Endothelial cell of umbilical vein (primary cell): Measurements from ENCODE around the gene OR2AG2. TPM values are rescaled to one million over a fixed set of nuclear protein-coding genes. Genes with fewer than 3 reads are reported as not detected.

ENCODE experiments used
- BruUV-seq: library from RNA; stranded (reverse); fragments of 400-500 nt; replicated peaks from 2 replicates; lab custom pipeline; 2021; lab: Mats Ljungman, UMichigan
- CTCF ChIA-PET: fragments of 300-600, 350-600 bp; sonication (Branson Sonifier 250); formaldehyde crosslinking; loops from one replicate; lab custom pipeline; 2021; ENCODE audit warnings: antibody characterized with exemption, inconsistent platforms; lab: Charles Lee
- POLR2A ChIA-PET: fragments of 300-600, 350-600 bp; sonication (Branson Sonifier 250); formaldehyde crosslinking; loops from one replicate; lab custom pipeline; 2021; ENCODE audit warnings: antibody characterized with exemption, inconsistent platforms; lab: Charles Lee
- DNase-seq: peaks from one replicate; pipeline ENCODE4 v3.0.0-alpha.2; 2011; ENCODE audit warnings: low read depth, low spot score
- FAIRE-seq: peaks from 2 replicates; lab custom pipeline; 2011; peaks lifted over from hg19 to GRCh38; lab: Jason Lieb, UNC
- H2AFZ ChIP-seq: 2 replicates; pipeline ENCODE4 v1.6.0; 2012; ENCODE audit warnings: low read depth, low read length, control low read depth, inconsistent platforms
- H3K27ac ChIP-seq: 2 replicates; pipeline ENCODE4 v1.5.1; 2011; ENCODE audit warnings: low read depth, mild to moderate bottlenecking, control low read depth, low read length, moderate library complexity; ENCODE audit not compliant: insufficient read depth
- H3K27me3 ChIP-seq, 2 experiments: 2 replicates each; pipeline versions ENCODE4 v1.6.0 to v1.6.1; 2011; ENCODE audit warnings: low read length in 2 of 2, mixed read lengths in 1 of 2; ENCODE audit not compliant: control insufficient read depth in 2 of 2, insufficient read depth in 2 of 2
- H3K36me3 ChIP-seq, 2 experiments: 2 replicates in 1 of 2; 3 replicates in 1 of 2; pipeline ENCODE4 v1.5.1; 2011; ENCODE audit warnings: low read length in 2 of 2, mild to moderate bottlenecking in 1 of 2, moderate library complexity in 1 of 2; ENCODE audit not compliant: control insufficient read depth in 2 of 2, insufficient read depth in 2 of 2; ENCODE audit errors: extremely low read depth in 1 of 2
- H3K4me1 ChIP-seq: 3 replicates; pipeline ENCODE4 v1.5.1; 2011; ENCODE audit warnings: mild to moderate bottlenecking, low read length; ENCODE audit not compliant: control insufficient read depth, insufficient read depth; ENCODE audit errors: extremely low read depth
- H3K4me2 ChIP-seq: 2 replicates; pipeline ENCODE4 v1.6.1; 2011; ENCODE audit warnings: low read length, control low read depth, mixed read lengths; ENCODE audit not compliant: insufficient read depth
- H3K4me3 ChIP-seq, 3 experiments: fragments of 200-600 bp in 1 of 3; sonication (generic), shearing (Covaris generic) in 1 of 3; replicated peaks in 1 of 3; 2 replicates each; pipeline ENCODE4 v1.5.1; 2011 to 2016; ENCODE audit warnings: control low read depth in 3 of 3, low read length in 3 of 3, mild to moderate bottlenecking in 2 of 3, inconsistent platforms in 1 of 3, low read depth in 1 of 3, moderate library complexity in 1 of 3; ENCODE audit not compliant: insufficient read depth in 1 of 3
- H3K79me2 ChIP-seq: 2 replicates; pipeline ENCODE4 v1.6.0; 2012; ENCODE audit warnings: low read length, inconsistent platforms; ENCODE audit not compliant: control insufficient read depth, insufficient read depth
- H3K9ac ChIP-seq: replicated peaks from 2 replicates; pipeline ENCODE3; 2011; ENCODE audit warnings: low read length, control low read depth; ENCODE audit not compliant: insufficient read depth; ENCODE audit errors: extremely low read depth
- H3K9me1 ChIP-seq: replicated peaks from 3 replicates; pipeline ENCODE4 v1.6.0; 2011; ENCODE audit warnings: mild to moderate bottlenecking, low read length; ENCODE audit not compliant: control insufficient read depth, insufficient read depth; ENCODE audit errors: extremely low read depth
- H3K9me3 ChIP-seq: replicated peaks from 2 replicates; pipeline ENCODE4 v1.5.1; 2012; ENCODE audit warnings: low read length, inconsistent platforms; ENCODE audit not compliant: control insufficient read depth, insufficient read depth
- H4K20me1 ChIP-seq: replicated peaks from 2 replicates; pipeline ENCODE3; 2011; ENCODE audit warnings: mild to moderate bottlenecking, low read length; ENCODE audit not compliant: control insufficient read depth, insufficient read depth; ENCODE audit errors: extremely low read depth
- CTCF ChIP-seq, 2 donors: IDR thresholded peaks; 1 replicate in 1 of 2; 2 replicates in 1 of 2; pipeline ENCODE4 v1.5.1; 2011; ENCODE audit warnings: low read length in 2 of 2, mild to moderate bottlenecking in 2 of 2, moderate library complexity in 2 of 2, control low read depth in 1 of 2, inconsistent platforms in 1 of 2, low read depth in 1 of 2; ENCODE audit not compliant: insufficient read depth in 1 of 2; ENCODE audit errors: extremely low read depth in 1 of 2
- EZH2 ChIP-seq: IDR thresholded peaks from 2 replicates; pipeline ENCODE4 v1.6.1; 2012; ENCODE audit warnings: borderline replicate concordance, low read depth, mild to moderate bottlenecking, moderate library complexity, low read length, inconsistent platforms; ENCODE audit not compliant: severe bottlenecking
- FOS ChIP-seq: IDR thresholded peaks from 2 replicates; pipeline ENCODE4 v1.6.1; 2011; ENCODE audit warnings: mild to moderate bottlenecking, low read length, moderate library complexity, borderline replicate concordance; ENCODE audit not compliant: insufficient read depth
- GATA2 ChIP-seq: IDR thresholded peaks from 2 replicates; pipeline ENCODE4 v1.7.0; 2011; ENCODE audit warnings: low read depth, mild to moderate bottlenecking, moderate library complexity, mixed read lengths, low read length; ENCODE audit not compliant: insufficient read length, insufficient read depth
- JUN ChIP-seq: IDR thresholded peaks from 2 replicates; pipeline ENCODE4 v1.6.1; 2011; ENCODE audit warnings: borderline replicate concordance, low read depth; ENCODE audit not compliant: insufficient read length, insufficient read depth
- MAX ChIP-seq: IDR thresholded peaks from 2 replicates; pipeline ENCODE4 v1.6.1; 2011; ENCODE audit not compliant: insufficient read depth, insufficient read length
- MYC ChIP-seq: IDR thresholded peaks from one replicate; pipeline ENCODE4 v1.6.1; 2011; ENCODE audit warnings: mild to moderate bottlenecking, low read depth, low read length
- POLR2A ChIP-seq: IDR thresholded peaks from 2 replicates; pipeline ENCODE4 v1.6.1; 2012; ENCODE audit warnings: low read depth, mild to moderate bottlenecking, control low read depth, low read length
- POLR2AphosphoS5 ChIP-seq: IDR thresholded peaks from 2 replicates; pipeline ENCODE4 v1.6.1; 2012; ENCODE audit warnings: low read depth, mild to moderate bottlenecking, control low read depth, low read length, moderate library complexity; ENCODE audit not compliant: insufficient read depth
- dilution Hi-C: fragments of 300-500 bp; cut with MboI; formaldehyde crosslinking; loops from one replicate; pipeline ENCODE4 v1.15.0; 2019; ENCODE audit warnings: low sequenced_read_pairs; ENCODE audit not compliant: extremely low pct_ligation_motif_present
- intact Hi-C: fragments of 100-400 bp; cut with micrococcal nuclease; formaldehyde crosslinking; loops from one replicate; pipeline ENCODE4 v1.10.0; 2022
- polyA plus RNA-seq, 4 experiments: library from polyadenylated mRNA; depleted of rRNA in 3 of 4; stranded (reverse) in 3 of 4; unstranded in 1 of 4; fragments of >200 nt; gene quantifications; 2 replicates each; pipeline versions ENCODE4 v1.2.1 to v1.2.3, GENCODE V29; 2011 to 2012; ENCODE audit warnings: missing spikeins in 1 of 4
- total RNA-seq: library from RNA; stranded (reverse); gene quantifications from 2 replicates; pipeline ENCODE4 v1.2.3, GENCODE V29; 2021

Gene OR2AG2
- total and polyA plus RNA-seq, 2 donors (not counting 3 experiments of a cell fraction or from before 2014, with no cell fraction given) = 0.18 to 0.33 TPM

DNA sequence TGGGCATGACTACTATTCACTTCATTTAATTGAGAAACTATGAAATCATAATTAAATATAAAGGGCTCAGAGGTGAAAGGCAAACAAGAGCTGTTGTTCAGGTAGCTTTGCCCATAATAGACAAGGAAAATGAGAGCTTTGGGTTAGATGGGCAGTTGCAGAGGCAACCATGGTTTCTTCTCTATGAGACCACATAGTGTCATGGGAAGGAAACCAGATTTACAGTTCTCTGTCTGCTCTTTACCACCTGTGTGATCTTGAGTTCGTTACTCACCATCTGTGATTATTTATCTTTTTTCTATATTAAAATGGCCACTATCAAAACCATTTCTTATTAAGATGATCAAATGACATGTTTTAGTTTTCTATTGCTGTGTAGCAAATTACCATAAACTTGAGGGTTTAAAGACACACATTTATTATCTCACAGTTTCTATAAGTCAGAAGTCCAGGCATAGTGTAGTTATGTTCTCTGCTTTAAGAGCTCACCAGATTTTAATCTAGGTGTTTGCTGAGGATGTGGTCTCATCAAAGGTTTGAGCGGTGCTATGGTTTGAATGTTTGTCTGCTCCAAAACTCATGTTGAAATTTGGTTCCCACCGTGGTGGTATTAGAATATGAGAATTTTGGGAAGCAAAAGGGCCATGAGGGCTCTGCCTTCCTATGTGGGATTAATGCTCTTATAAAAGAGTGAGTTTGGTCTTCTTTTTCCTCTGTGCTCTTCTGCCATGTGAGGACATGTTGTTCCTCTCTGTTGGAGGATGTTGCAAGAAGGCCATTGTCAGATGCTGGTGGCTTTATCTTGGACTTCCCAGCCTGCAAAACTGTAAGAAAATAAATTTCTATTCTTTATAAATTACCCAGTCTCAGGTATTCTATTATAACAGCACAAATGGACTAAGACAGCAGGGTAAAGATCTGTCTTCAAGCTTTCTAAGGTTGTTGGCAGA, 38.2 kb downstream of the OR2AG2 start:
- BruUV-seq = no TSS peak
- intact Hi-C loops (no loop called here), dilution Hi-C loops (no loop called here)
- ChIA-PET POLR2A (no interaction called here), CTCF (interaction anchor here (17.3 kb wide), 1 partner anchor 20 kb away, joined by 391 read pairs; no protein-coding TSS in a partner anchor)
- TF ChIP-seq GATA2 (no peak), FOS (no peak), EZH2 (no peak), MYC (no peak), POLR2AphosphoS5 (no peak), POLR2A (no peak), JUN (no peak), CTCF (IDR thresholded peaks at IDR 0.05; ENCODE audit: extremely low read depth in 1 of 2, insufficient read depth in 1 of 2, low read depth in 1 of 2, low read length in 2 of 2) (no peak), MAX (no peak)
- Histone ChIP-seq H3K36me3 (no peaks in the 10 kb centered on the region), H3K9me3 (no peaks in the 10 kb centered on the region), H2AFZ (no peak overlapping the region), H3K4me2 (no peak overlapping the region), H3K27me3 (peaks cover 0 to 1% of the 10 kb centered on the region in 2 experiments), H3K79me2 (no peaks in the 10 kb centered on the region), H3K9me1 (no peaks in the 10 kb centered on the region), H3K4me3 (no peak overlapping the region), H3K4me1 (peaks cover 15% of the 10 kb centered on the region), H3K27ac (no peak overlapping the region), H3K9ac (no peak overlapping the region), H4K20me1 (no peaks in the 10 kb centered on the region)
- DNase-seq (no peak), FAIRE-seq (no peak)
